Omental fat pad (tissue), 4 donors: ENCODE results near the gene LY6G5C. TPM values are rescaled to one million over a fixed set of nuclear protein-coding genes. Genes with fewer than 3 reads are reported as not detected.

Experiments
- ATAC-seq: fragments of 150-250 bp; one replicate; pipeline ENCODE4 v1.9.1; 2016; ENCODE audit warnings: mild to moderate bottlenecking, moderate library complexity; ENCODE audit not compliant: low FRiP score
- DNase-seq: peaks from one replicate; pipeline ENCODE4 v3.0.0-alpha.2; 2019; ENCODE audit warnings: low spot score
- CTCF ChIP-seq, 3 donors: fragments of 450-650 bp; IDR thresholded peaks; one replicate each; pipeline ENCODE4 v1.5.1; 2016 to 2017; ENCODE audit warnings: antibody characterized with exemption in 3 of 3, mild to moderate bottlenecking in 3 of 3, moderate library complexity in 2 of 3
- total RNA-seq, 4 donors: library from RNA; depleted of rRNA; stranded (reverse); fragments of >200 nt; gene quantifications; one replicate each; pipeline ENCODE4 v1.1.0, GENCODE V29; 2016

The LY6G5C gene
- total RNA-seq, 4 donors from 2014 or later: 0.84 to 4.5 (median 1.3) TPM; not detected in 1

- no peak for TF ChIP-seq CTCF (IDR thresholded peaks at IDR 0.05)
- peak; percentile 7 for ATAC-seq
- no peak for DNase-seq
Measured at GRCh38 chr6:31689249-31690110, 8.6 kb upstream of the LY6G5C start.

- TF ChIP-seq CTCF (IDR thresholded peaks at IDR 0.05): no peak
- DNase-seq: no peak
Measured at GRCh38 chr6:31687860-31688693, 7.2 kb upstream of the LY6G5C start.

GRCh38 chr6:31687321-31687720 is 6.5 kb upstream of the LY6G5C start:
- TF ChIP-seq CTCF (IDR thresholded peaks at IDR 0.05): no peak
- DNase-seq (no peak), ATAC-seq (no peak)

More at GRCh38 chr6:31687860-31688693, 7.2 kb upstream of the LY6G5C start:
- no peak for ATAC-seq

GRCh38 chr6:31686483-31686882 is 5.6 kb upstream of the LY6G5C start:
- no peak for TF ChIP-seq CTCF (IDR thresholded peaks at IDR 0.05)
- no peak for ATAC-seq
- no peak for DNase-seq

- no peak for TF ChIP-seq CTCF (IDR thresholded peaks at IDR 0.05)
- no peak for ATAC-seq
- no peak for DNase-seq
Measured at GRCh38 chr6:31683591-31683990, 2.7 kb upstream of the LY6G5C start.

GRCh38 chr6:31681135-31681671 is 336 bp upstream of the LY6G5C start:
- ATAC-seq: peak; percentile 46
- no peak for TF ChIP-seq CTCF (IDR thresholded peaks at IDR 0.05)
- no peak for DNase-seq
